GM12878 (cell line): ENCODE data around the gene KLHL5. TPM values are rescaled to one million over a fixed set of nuclear protein-coding genes. Genes with fewer than 3 reads are reported as not detected.

Experiments
- ATAC-seq: fragments of 200-7000 bp; cut with Tn5 transposase; 3 replicates; pipeline ENCODE4 v1.9.1; 2020; ENCODE audit warnings: mild to moderate bottlenecking, moderate library complexity
- Bru-seq: library from RNA; stranded (reverse); fragments of 400-500 nt; gene quantifications from one replicate; lab custom pipeline; 2021; lab: Mats Ljungman, UMichigan
- BruChase-seq, 2 experiments: library from RNA; stranded (reverse); fragments of 400-500 nt; gene quantifications; one replicate each; lab custom pipeline; 2021; lab: Mats Ljungman, UMichigan
- BruUV-seq: library from RNA; stranded (reverse); fragments of 400-500 nt; replicated peaks from 2 replicates; lab custom pipeline; 2021; lab: Mats Ljungman, UMichigan
- CTCF ChIA-PET: fragments of 300-600 bp; sonication (Branson Sonifier 250); formaldehyde crosslinking; extraction: SDS; loops from one replicate; lab custom pipeline; 2021; ENCODE audit warnings: inconsistent platforms; lab: Yijun Ruan, JAX
- POLR2A ChIA-PET: fragments of 350-600 bp; formaldehyde crosslinking; extraction: SDS; loops from one replicate; lab custom pipeline; 2021; ENCODE audit warnings: inconsistent platforms; lab: Charles Lee
- RAD21 ChIA-PET: fragments of 300-600 bp; sonication (Branson Sonifier 250); formaldehyde crosslinking; loops from one replicate; lab custom pipeline; 2023; ENCODE audit warnings: antibody characterized with exemption; ENCODE audit not compliant: unreplicated experiment; lab: Charles Lee
- SMC1A ChIA-PET: fragments of 300-600 bp; sonication (Branson Sonifier 250); formaldehyde crosslinking; loops from one replicate; lab custom pipeline; 2023; ENCODE audit not compliant: unreplicated experiment, uncharacterized antibody; lab: Charles Lee
- DNase-seq: peaks from one replicate; pipeline ENCODE4 v3.0.0-alpha.2; 2011; ENCODE audit warnings: low read depth, low spot score
- FAIRE-seq: peaks from 3 replicates; lab custom pipeline; 2011; peaks lifted over from hg19 to GRCh38; lab: Jason Lieb, UNC
- H2AFZ ChIP-seq: 2 replicates; pipeline ENCODE4 v1.6.0; 2011; ENCODE audit warnings: low read depth, low read length, control low read depth; ENCODE audit not compliant: control insufficient read depth
- H3K27ac ChIP-seq: 2 replicates; pipeline ENCODE4 v1.5.1; 2011; ENCODE audit warnings: control low read depth; ENCODE audit not compliant: control insufficient read depth, insufficient read depth
- H3K27me3 ChIP-seq, 2 experiments: replicated peaks in 1 of 2; 2 replicates each; pipeline versions ENCODE4 v1.6.0 to v1.6.1; 2011; ENCODE audit warnings: low read length in 1 of 2; ENCODE audit not compliant: control insufficient read depth in 2 of 2, insufficient read depth in 2 of 2
- H3K36me3 ChIP-seq, 2 experiments: 2 replicates each; pipeline ENCODE4 v1.5.1; 2011; ENCODE audit warnings: low read length in 1 of 2; ENCODE audit not compliant: control insufficient read depth in 2 of 2, insufficient read depth in 2 of 2
- H3K4me1 ChIP-seq: 2 replicates; pipeline ENCODE4 v1.6.1; 2011; ENCODE audit warnings: mild to moderate bottlenecking, low read length, moderate library complexity, mixed read lengths; ENCODE audit not compliant: control insufficient read depth, insufficient read depth
- H3K4me2 ChIP-seq: 2 replicates; pipeline ENCODE4 v1.6.0; 2011; ENCODE audit warnings: control low read depth; ENCODE audit not compliant: control insufficient read depth, insufficient read depth
- H3K4me3 ChIP-seq: fragments of 200-600 bp; sonication (generic); 2 replicates; pipeline ENCODE4 v1.5.1; 2016
- H3K79me2 ChIP-seq: 2 replicates; pipeline ENCODE4 v1.6.0; 2011; ENCODE audit warnings: low read length; ENCODE audit not compliant: control insufficient read depth, insufficient read depth
- H3K9ac ChIP-seq: 2 replicates; pipeline ENCODE4 v1.8.0; 2011; ENCODE audit warnings: low read length, control low read depth, mixed read lengths; ENCODE audit not compliant: control insufficient read depth, insufficient read depth
- H3K9me3 ChIP-seq: replicated peaks from 3 replicates; pipeline ENCODE4 v1.5.1; 2011; ENCODE audit warnings: mild to moderate bottlenecking, low read length; ENCODE audit not compliant: control insufficient read depth, insufficient read depth
- H4K20me1 ChIP-seq: 2 replicates; pipeline ENCODE4 v1.6.0; 2011; ENCODE audit not compliant: control insufficient read depth, insufficient read depth
- BCL3 ChIP-seq: IDR thresholded peaks from 2 replicates; pipeline ENCODE4 v1.6.1; 2011; ENCODE audit warnings: borderline replicate concordance, low read depth, mild to moderate bottlenecking, moderate library complexity, low read length; ENCODE audit not compliant: insufficient read depth, poor library complexity, severe bottlenecking
- CREM ChIP-seq: IDR thresholded peaks from 2 replicates; pipeline ENCODE4 v1.6.1; 2014; ENCODE audit warnings: antibody characterized with exemption, low read depth
- RUNX3 ChIP-seq: IDR thresholded peaks from 2 replicates; pipeline ENCODE4 v1.6.1; 2012; ENCODE audit warnings: low read length, inconsistent platforms
- STAT3 ChIP-seq: IDR thresholded peaks from 2 replicates; pipeline ENCODE4 v1.6.1; 2011; ENCODE audit warnings: low read depth, low read length, improper control_type of control experiment
- WGBS: methylation state at CpG from one replicate; pipeline ENCODE4 v1.1.6; 2016; ENCODE audit warnings: low lambda C conversion rate; ENCODE audit not compliant: insufficient replicate concordance, insufficient coverage; ENCODE audit errors: missing lambda C conversion rate; 5-methylcytosine and 5-hydroxymethylcytosine counted together
- in situ Hi-C: fragments of 300-500 bp; cut with MboI; formaldehyde crosslinking; loops from 9 replicates; pipeline ENCODE4 v1.14.3; 2018; ENCODE audit warnings: mixed read lengths
- intact Hi-C: fragments of 100-400 bp; cut with micrococcal nuclease; formaldehyde crosslinking; loops from one replicate; pipeline ENCODE4 v1.14.2; 2022; ENCODE audit not compliant: unreplicated experiment
- long read RNA-seq, 2 experiments: library from polyadenylated mRNA; unstranded; transcript quantifications; one replicate each; pipeline ENCODE4 v2.0.0, GENCODE V29; 2019 to 2020
- polyA minus RNA-seq, 3 experiments: library from RNA; depleted of rRNA, polyadenylated mRNA; stranded (reverse); fragments of >200 nt; gene quantifications; 2 replicates each; pipeline ENCODE4 v1.2.3, GENCODE V29; 2011
- polyA plus RNA-seq, 11 experiments: library from polyadenylated mRNA; depleted of rRNA in 4 of 11; unstranded in 6 of 11; stranded (reverse) in 5 of 11; fragments of >200 nt; fragmentation: Nextera tagmentation in 4 of 11; fragmentation: Illumina TruSeq in 1 of 11; extraction: Ambion mirVana in 4 of 11; extraction: Trizol in 1 of 11; gene quantifications; 1 replicate in 1 of 11; 2 replicates in 10 of 11; pipeline versions ENCODE4 v1.2.1 to v1.2.3, GENCODE V29; 2011 to 2016; ENCODE audit warnings: inconsistent platforms in 2 of 11, missing spikeins in 2 of 11, low read depth in 1 of 11
- total RNA-seq, 4 experiments: library from RNA; depleted of rRNA in 3 of 4; stranded (reverse); fragments of >200 nt in 3 of 4; fragmentation: Illumina TruSeq in 1 of 4; extraction: Trizol in 1 of 4; gene quantifications; 2 replicates each; pipeline versions ENCODE4 v1.2.1 to v1.2.3, GENCODE V29; 2013 to 2021

The KLHL5 gene
- total RNA-seq (2013; cell fraction: nucleolus; rRNA removed): 37.6 and 40.5 TPM in 2 replicates
- total RNA-seq (2014; rRNA removed): 11.7 and 14.2 TPM in 2 replicates
- 19.5 and 21.6 TPM in 2 replicates for total RNA-seq (2014; rRNA removed; fragmentation: Illumina TruSeq; extraction: Trizol)
- total RNA-seq (2021): 16.9 and 19.7 TPM in 2 replicates
- 7.5 TPM for polyA plus RNA-seq (2011; ENCODE audit: low read depth)
- polyA plus RNA-seq (2011; rRNA removed): 27.3 and 31.3 TPM in 2 replicates
- 14.5 and 17.8 TPM in 2 replicates for polyA plus RNA-seq (2011; cell fraction: cytosol; rRNA removed)
- polyA plus RNA-seq (2011; cell fraction: nucleus; rRNA removed): 15.9 and 21.8 TPM in 2 replicates
- polyA plus RNA-seq (2012): 9.0 and 10.2 TPM in 2 replicates
- 15.7 and 20.2 TPM in 2 replicates for polyA plus RNA-seq (2014; fragmentation: Illumina TruSeq; extraction: Trizol)
- polyA plus RNA-seq (2014; fragmentation: Nextera tagmentation; extraction: Ambion mirVana): 1 to 10 TPM; 4.7 to 7.4 TPM
- polyA plus RNA-seq (2014; rRNA removed): 12.1 and 13.5 TPM in 2 replicates
- 10 to 100 TPM in 1 of 2 experiments, 1 to 10 TPM in 1; 9.8 to 10.6 TPM for polyA plus RNA-seq (2016; fragmentation: Nextera tagmentation; extraction: Ambion mirVana)
- polyA minus RNA-seq (2011; rRNA and poly(A)+ RNA removed): 32.2 and 62.2 TPM in 2 replicates
- polyA minus RNA-seq (2011; cell fraction: cytosol; rRNA and poly(A)+ RNA removed): 12.7 and 13.5 TPM in 2 replicates
- 14.0 and 24.4 TPM in 2 replicates for polyA minus RNA-seq (2011; cell fraction: nucleus; rRNA and poly(A)+ RNA removed)
- percentile 90 among the genes with signal in this experiment for Bru-seq, nascent RNA
- percentile 78 among the genes with signal in this experiment for BruChase-seq, experiment 1, labeled RNA remaining after a 6-hour chase
- BruChase-seq, experiment 2, labeled RNA remaining after a 2-hour chase: percentile 79 among the genes with signal in this experiment
- long read RNA-seq, experiment 1, partial matches to known transcripts: 2 of 3 reads
- long read RNA-seq, experiment 1, other reads (novel, unspliced or antisense): 1 of 3 reads
- long read RNA-seq, experiment 2, partial matches to known transcripts: 7 of 13 reads
- long read RNA-seq, experiment 2, other reads (novel, unspliced or antisense): 5 of 13 reads

DNA sequence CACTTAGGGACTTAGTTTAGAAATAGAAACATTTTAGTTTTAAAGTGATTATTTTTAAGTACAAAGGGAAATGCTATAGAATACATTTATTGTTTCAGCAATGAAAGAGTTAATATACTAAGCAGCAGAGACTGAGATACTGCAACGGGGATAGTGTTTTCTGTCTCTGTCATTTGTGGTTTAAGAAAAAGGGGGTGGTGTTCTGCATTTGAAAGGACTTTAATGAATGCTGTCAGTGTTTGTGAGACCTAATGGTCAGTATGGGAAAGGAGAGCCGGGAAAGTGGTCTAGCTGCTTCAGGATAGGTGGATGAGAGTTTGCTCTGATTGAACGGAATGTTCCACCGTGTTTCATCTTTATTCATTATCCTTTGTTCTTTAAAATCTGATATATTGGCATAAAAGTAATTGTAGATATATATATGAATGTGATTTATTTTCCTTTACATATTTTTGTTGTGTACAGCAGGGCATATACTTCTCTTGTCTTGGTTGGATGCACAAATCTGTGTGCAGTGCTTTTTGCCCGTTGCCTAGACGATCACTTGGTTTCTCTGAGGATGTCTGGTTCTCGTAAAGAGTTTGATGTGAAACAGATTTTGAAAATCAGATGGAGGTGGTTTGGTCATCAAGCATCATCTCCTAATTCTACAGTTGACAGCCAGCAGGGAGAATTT lies at the start of gene KLHL5:
TSS of gene KLHL5 (plus strand) at position 139 of the 676 bp plus-strand sequence. CDS start at position 560, 421 bp downstream.
- no peak for FAIRE-seq
- H3K27ac ChIP-seq: peak within 1 kb of the TSS; percentile 27; the same call in 1 of the 2 replicates
- peaks cover 21% of the 10 kb centered on the region for H3K79me2 ChIP-seq
- H4K20me1 ChIP-seq: no peaks in the 10 kb centered on the region
- H3K36me3 ChIP-seq: no peaks in the 10 kb centered on the region
- H3K9me3 ChIP-seq: no peaks in the 10 kb centered on the region
- ChIA-PET RAD21 (interaction anchor here (1.5 kb wide), 1 partner anchor 17 kb away, joined by 3 read pairs; no protein-coding TSS in a partner anchor), POLR2A (interaction anchor here (1.2 kb wide), 1 partner anchor 18 kb away, joined by 3 read pairs; no protein-coding TSS in a partner anchor), CTCF (interaction anchor here (0.8 to 1.8 kb wide), 2 partner anchors 8 to 11 kb away, joined by 4 to 12 read pairs; no protein-coding TSS in a partner anchor), SMC1A (interaction anchor here (6.7 kb wide), 1 partner anchor 13 kb away, joined by 52 read pairs; no protein-coding TSS in a partner anchor)
- H3K9ac ChIP-seq: no peak within 1 kb of the TSS
- no peaks in the 10 kb centered on the region for H3K27me3 ChIP-seq
- BruUV-seq: no TSS peak
- intact Hi-C loops (no loop called here), in situ Hi-C loops (no loop called here)
- WGBS: 29% methylated on average over 7 of the region's 7 CpGs
- H2AFZ ChIP-seq: no peak within 1 kb of the TSS
- no peak for DNase-seq
- peak within 1 kb of the TSS; percentile 46 for H3K4me2 ChIP-seq
- TF ChIP-seq STAT3 (no peak), CREM (no peak), BCL3 (no peak), RUNX3 (peak; percentile 70)
- H3K4me1 ChIP-seq: peaks cover 9% of the 10 kb centered on the region
- peak; percentile 75 for ATAC-seq
- H3K4me3 ChIP-seq: no peak within 1 kb of the TSS
